Stimulated activated CD4-positive, alpha-beta T cell treated with anti-CD3 and anti-CD28 coated beads, Interleukin-4, amount 100 ng/mL, for 4 hours (primary cell): Measurements from ENCODE around the gene WAPL.

Source experiments
- DNase-seq, 2 experiments: peaks; one replicate each; pipeline ENCODE4 v3.0.0-alpha.2; 2020

WAPL gene

DNA sequence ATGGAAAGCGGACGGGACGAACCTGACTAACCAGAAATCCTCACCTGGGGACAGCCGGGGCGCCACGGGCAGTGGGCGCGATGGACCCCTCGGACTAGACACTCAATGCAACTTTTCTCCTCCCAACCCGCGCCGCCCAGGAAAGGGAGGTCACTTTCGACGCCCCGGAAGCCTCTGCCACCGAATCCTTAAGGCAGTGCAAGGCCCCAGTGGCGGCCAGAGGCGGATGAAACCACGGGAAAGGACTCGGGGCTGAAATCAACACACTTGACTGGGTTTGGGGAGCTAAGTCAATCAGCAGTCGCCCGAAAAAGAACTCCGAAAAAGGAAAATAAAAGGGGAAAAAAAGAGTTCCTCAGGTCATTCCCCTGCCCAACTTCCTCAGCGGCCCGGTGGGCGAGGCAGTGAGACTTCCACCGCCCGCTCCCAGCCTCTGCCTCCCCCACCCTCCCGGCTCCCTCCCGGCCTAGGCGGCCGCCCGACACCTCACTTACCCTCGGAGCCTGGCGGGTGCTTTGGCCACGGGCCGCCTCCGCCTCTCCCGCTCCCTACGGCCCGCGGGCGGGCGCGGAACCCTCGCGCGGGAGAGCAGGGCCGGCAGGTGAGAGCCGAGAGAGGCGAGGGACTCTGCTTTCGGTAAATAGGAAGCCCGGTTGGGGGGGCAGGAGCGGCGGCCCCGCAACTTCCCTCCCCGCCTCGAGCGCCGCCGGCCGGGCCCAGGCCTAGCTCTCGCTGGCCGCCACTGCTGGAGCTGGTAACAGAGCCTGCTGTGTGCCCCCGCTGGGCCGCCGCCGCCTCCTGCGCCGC lies 518 bp downstream of the WAPL start:
- DNase-seq, result peak; percentile 21 to 39

DNA sequence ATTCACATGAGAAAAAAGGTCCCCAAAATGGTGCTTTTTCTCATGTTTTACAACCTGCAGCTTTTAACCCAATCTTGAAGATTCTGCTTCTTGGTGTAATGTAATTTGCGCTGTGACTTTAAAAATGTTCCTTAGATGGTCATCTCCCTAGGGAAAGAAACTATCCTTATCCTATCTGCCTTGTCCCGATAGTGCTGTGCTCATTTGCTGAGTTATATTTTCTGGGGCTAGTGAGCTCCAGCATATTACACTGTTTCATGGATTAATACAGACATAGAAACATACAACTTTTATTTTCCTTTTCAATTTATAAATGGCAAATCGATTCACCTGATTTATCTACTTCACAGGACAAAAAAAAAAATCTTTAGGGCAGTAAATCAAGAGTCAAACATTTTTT lies 2.8 kb downstream of the WAPL start:
- DNase-seq, result no peak

DNA sequence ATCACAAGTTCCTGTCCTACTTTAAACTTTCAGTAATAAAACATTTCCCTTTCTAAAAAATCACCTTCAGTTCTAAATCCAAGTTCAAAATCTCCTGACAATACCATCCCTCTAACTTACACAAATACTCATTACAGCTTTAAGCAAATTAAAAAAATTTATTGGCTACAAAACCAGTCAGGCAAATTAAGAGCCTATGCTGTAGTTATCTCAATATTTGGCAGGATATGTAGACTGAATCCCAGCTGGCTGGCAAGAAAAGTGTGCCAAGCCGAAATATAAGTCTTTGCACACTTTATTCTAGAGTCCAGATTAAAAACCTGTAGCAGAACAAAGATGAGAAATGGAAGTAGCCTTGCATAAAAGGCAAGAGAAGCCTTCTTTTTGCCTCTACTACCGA lies 9.5 kb downstream of the WAPL start:
- DNase-seq, result no peak

DNA sequence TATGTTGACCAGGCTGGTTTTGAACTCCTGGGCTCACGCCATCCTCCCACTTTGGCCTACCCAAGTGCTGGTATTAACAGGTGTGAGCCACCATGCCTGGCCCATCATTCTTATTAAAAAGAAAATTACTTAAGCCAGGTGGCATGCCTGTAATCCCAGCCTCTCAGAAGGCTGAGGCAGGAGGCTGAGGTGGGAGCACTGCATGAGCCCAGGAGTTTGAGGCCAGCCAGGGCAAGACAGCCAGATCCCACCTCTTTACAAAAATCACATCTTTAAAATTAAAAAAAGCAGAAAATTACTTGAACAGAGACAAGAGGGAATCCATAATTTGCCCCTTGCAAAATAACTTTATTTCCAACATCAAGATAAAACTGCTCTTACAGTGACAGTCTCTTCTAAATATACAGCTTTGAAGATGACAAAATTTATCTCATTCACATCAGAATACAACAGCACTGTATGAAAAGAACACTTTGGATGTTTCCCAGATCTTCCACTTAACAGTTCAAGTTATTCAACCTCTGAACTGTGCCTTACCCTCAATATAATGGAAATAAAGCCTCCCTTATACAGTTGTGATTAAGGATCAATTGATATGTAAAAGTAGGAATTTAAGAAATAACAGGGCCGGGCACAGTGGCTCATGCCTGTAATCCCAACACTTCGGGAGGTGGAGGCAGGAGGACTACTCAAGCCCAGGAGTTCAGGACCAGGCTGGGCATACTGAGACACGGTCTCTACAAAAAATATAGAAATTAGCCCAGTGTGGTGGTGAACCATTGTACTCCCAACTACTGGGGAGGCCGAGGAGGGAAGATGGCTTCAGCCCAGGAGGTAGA lies 10.3 kb downstream of the WAPL start:
- no peak for DNase-seq

DNA sequence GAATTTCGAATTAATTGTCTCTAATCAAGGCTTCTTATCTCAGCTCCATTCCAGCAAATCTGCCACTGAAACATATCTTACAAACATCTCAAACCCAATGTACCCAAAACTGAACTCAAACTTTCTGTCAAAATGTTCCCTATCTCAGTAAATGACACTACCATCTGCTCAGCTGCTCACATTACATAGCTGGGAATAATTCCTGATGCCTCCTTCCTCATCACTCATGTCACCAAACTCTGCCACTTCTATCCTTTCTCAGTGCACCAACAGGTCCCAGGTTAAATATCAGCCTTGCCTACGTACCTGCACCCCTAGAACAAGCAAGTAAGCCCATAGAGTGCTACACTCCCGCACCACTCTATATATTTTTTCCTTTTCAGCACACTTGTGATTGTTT lies 12.4 kb downstream of the WAPL start:
- DNase-seq, result no peak

DNA sequence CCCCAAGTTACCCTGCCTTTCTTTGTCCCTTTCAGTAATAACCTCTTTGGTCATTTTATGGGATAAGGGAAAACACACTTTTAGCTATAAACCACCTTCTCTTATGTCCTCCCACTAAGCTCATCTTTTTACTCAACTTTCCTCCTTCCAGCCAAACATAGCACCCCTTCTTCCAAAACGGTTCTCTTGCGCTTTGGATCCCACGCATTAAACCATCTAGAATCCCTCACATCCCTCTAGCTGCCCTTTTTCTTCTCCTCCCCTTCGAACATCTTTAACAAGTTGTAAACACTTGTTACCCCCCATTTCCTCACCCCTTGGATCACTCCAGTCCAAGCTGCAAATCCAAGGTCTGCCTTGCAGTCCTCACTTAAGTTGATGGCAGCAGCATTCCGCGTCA lies 13.4 kb downstream of the WAPL start:
- DNase-seq, result no peak

DNA sequence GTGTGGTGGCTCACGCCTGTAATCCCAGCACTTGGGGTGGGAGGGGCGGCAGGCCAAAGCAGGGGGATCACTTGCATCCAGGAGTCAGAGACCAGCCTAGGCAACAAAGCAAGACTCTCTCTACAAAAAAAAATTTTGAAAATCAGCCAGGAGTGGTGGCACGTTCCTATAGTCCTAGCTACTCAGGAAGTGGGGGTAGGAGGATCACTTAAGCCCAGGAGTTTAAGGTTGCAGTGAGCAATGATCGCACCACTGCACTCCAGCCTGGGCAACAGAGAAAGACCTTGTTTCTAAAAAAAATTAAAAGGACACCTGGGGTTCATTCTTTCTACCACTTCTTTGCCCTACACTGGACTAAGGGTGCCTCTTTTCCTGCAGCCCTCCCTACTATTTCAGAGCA lies 15.1 kb downstream of the WAPL start:
- no peak for DNase-seq

DNA sequence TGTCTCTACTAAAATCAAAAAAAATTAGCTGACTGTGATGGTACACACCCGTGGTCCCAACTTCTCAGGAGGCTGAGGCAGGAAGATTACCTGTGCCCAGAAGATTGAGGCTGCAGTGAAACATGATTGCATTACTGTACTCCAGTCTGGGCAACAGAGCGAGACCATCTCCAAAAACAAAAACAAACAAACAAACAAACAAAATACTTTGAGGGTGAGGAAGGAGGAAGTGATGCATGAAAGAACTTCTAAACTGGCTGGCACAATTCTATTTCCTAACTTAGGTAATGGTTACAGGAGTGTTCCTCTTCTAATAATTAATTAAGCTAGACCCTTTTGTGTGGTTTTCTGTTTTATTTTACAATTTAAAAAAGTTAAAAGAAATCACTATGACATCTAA lies 15.5 kb downstream of the WAPL start:
- no peak for DNase-seq

DNA sequence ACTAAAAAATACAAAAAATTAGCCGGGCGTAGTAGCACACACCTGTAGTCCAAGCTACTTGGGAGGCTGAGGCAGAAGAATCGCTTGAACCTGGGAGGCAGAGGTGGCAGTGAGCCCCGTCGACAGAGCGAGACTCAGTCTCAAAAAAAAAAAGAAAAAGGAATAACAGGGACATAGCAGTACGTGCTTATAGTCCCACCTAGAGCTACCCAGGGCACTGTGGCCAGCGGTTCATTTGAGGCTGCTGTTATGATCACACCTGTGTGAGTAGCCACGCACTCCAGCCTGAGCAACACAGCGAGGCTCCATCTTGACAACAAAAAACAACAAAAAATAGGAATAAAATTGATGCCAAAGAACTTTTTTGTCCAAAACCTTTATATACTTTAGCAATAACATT lies 17.1 kb downstream of the WAPL start:
- DNase-seq, result no peak

DNA sequence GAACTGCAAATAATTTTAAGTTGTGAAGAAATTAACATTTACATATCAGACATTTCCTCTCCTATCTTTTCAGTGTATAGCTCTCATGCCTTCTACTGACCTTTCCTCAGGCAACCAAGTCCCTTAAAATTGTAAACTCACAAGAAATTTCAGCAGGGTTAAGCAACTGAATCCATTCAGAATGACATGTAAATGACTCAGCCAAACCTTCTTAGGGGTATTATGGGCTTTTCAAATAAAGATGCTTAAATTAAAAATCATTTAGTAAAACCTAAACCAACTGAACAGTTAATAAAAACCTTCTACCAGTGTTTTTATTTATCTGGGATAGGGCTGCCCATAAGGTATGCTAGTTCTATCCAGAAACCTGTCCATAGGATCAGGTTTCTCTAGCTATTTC lies 20.7 kb downstream of the WAPL start:
- no peak for DNase-seq

DNA sequence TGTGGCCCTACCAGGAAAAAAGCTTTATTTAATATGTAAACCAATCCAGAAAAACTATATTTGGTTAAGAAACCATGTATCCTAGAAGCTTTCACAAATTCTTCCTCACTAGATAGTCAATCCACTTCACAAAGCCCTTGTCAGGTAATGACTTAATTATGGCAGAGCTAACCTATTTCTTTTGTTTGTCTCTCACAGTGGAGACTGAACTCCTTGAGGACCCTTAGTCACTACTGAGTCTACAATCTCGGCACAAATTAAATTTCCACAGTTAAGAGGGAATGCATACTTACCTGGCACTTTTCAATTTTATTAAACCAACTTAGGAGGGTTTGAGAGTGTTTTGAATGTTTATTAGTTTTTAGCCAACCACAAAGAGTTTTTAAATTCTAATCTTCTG lies 23.0 kb downstream of the WAPL start:
- DNase-seq, result no peak

DNA sequence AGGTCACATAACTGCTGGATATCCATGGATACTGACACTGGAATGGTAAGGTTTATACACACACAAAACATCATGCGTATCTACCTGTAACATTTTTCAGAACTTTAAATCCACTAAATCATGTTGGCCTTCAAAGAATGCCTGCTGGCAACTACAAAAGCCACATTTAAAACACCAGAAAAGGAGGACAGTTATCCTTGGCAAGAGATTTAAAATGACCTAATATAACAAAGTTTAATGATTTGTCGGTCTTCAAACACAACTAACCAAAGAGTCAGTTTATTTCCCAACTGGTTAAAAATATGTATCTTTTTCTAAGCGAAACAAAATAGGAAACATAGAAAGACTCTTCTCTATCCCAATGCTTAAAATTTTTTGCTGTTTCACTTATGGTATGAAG lies 24.0 kb downstream of the WAPL start:
- DNase-seq, result no peak

DNA sequence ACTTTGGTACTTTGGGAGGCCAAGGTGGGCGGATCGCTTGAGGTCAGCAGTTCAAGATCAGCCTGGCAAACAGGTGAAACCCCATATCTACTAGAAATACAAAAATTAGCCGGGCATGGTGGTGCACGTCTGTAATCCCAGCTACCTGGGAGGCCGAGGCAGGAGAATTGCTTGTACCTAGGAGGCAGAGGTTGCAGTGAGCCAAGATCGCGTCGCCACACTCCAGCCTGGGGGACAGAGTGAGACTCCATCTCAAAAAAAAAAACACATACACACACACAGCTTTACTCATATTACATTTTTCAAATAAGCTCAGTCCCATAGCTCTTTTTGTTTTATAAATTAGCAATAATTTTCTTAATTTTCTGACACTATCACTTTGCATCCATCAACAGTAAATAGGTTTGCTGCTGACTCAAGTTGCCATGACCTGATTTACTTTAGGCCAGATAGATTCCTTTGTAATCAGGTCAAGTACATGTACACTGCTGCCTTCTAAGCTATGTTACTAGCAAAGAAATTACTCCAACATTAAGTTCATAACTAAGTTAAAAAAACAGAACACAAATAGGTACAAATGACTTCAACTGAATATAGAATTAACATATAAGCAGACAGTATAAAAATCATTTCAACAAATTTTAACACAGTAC lies 31.5 kb downstream of the WAPL start:
- DNase-seq, result no peak

DNA sequence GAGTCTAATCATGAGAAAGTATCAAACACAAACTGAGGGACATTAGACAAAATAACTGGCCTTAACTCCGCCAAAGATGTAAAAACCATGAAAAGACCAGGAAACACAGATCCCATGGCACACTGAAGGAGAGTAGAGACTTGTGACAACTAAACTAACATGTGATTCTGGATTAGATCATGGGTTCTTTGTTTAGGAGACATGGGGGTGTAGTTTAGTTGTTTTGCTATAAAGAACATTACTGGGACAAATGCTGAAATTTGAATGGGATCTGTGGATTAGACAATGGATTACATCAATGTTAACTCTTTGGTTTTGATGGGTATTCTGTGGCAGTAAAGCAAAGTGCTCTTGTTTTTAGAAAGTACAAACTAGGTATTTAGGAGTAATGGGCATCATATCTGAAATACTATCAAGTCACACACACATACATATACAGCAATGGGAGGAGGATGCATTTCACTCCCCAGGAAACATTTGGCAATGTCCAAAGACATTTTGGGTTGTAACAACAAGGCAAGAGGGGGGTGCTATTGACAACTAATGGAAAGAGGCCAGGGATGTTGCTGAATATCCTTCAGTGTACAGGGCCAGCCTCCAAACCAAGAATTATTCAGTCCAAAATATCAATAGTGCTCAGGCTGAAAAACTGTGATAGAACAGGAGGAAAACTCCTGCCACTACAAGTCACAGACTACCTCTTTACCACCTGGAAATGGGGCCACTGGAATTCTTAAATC lies 32.4 kb downstream of the WAPL start:
- DNase-seq, result no peak

DNA sequence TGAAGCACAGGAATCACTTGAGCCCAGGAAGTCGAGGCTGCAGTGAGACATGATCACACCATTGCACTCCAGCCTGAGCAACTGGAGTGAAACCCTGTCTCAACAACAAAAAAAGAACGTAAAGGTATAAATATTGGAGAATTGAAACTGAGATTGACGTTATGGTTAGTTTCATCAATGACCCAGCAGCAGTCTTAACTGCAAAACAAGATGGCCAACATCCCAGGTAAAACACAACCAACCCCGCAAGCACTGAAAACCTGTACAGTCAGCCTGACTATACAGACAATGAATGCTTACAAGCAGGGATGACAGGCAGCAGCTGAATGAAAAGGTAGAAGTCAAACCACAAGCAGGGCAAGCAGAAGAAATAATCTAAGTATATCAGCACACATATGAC lies 34.7 kb downstream of the WAPL start:
- DNase-seq, result no peak

DNA sequence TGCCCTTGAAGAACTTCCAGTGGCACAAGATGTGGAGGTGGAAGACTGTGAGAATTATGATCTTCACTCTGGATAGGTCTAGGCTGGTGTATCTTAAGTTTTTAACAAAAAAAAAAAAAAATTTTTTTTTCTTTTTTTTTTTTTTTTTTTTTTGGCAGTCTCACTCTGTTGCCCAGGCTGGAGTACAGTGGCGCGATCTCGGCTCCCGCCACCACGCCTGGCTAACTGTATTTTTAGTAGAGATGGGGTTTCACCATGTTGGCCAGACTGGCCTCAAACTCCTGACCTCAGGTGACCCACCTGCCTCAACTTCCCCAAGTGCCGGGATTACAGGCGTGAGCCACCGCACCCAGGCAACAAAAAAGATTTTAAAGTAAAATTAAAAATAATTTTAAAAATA lies 37.9 kb downstream of the WAPL start:
- DNase-seq, result no peak

DNA sequence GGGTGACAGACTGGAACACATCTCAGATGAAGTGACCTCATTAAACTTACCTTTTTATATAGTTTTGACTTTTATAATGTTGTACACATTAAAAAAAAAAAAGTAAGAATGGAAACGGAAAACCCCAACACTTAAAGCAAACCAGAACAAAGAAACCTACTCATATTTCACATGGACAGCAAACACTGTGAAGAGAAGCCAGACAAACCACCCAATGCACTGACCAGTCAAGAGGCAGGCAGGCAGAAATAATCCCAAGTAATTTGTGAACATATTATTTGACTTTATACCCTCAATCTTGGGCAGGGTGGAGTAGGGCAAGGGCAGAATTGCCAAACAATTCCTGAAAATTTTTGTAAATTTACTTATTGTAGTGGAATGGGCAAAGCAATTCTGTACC lies 39.8 kb downstream of the WAPL start:
- DNase-seq, result no peak

DNA sequence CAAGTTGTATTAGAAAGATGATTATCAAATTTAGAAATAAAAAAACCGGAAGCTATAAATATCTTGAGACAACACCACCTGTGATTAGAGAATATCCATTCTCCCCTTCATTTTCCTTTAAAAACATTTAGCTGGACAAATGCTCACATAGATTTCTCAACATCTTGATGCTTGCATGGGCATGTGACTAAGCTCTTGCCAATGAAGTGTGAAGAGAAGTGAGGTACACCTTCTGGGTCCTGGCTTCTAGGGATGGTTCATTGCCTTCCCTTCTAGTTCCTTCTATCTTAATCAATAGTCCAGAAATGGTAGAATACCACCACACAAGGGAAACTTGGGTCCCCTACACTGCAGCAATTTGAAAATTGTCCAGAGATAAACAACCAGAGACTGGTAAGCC lies 41.0 kb downstream of the WAPL start:
- no peak for DNase-seq

DNA sequence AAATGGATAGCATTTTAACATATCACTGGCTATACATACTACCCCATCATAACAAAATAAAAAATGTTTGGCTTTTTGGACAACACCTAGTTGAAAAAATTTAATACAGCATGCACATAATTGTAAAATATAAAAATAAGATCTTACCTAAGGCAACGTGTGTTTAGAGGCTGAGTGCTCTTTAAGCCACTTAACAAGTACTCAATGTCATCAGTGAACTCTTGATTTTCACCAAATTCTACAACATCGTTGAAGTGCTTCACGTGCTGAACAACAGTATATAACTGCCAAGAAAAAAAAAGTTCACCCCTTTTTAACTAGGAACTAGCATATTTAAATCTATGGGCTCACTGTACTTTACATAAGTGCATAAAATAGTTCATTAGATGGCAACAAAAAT lies 49.5 kb downstream of the WAPL start:
- no peak for DNase-seq

DNA sequence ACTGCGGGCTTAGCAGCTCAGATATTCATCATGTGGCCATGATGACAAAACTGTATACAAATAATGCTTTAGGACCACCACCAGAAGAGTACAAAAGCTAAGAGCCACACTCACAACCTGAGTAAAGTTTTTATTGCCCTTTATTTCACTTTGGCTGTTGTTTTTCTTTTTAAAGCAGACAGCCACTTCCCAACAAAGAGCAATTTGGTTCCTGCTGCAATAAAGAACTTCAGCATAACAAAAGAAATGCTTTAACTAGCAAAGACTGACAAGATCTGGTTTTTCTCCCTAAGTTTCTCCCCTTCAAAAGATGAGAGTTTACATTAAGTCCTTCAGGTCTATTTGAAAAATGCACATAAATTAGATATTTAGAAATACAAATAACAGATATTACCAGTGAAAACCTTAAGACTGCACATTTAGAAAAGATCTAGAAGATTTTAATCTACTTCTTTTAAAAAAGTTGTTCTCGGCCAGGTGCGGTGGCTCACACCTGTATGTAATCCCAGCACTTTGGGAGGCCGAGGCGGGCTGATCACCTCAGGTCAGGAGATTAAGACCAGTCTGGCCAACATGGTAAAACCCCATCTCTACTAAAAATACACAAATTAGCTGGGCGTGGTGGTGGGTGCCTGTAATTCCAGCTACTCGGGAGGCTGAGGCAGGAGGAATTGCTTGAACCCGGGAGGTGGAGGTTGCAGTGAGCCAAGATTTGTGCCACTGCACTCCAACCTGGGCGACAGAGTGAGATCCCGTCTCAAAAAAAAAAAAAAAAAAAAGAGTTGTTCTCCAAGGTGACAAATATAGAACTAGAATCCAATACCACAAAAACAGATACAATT lies 59.4 kb downstream of the WAPL start:
- DNase-seq, result no peak

DNA sequence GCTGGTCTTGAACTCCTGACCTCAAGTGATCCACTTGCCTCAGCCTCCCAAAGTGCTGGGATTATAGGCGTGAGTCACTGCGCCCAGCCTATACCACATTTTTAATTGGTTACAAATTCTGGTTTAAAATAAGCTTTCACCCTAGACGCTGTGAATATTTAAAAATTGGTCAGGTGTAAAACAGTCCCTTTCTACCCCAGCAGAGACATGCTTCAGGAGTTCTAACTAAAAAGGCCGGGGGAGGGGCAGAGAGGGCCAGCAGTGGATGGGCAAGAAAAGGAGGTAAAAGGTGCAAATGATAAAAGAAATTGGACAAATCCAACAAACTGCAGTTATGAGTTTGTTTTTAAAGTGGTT lies 70.0 kb downstream of the WAPL start:
- DNase-seq, result no peak
